Measurements from ENCODE around the gene HSPA1L. TPM values are rescaled to one million over a fixed set of nuclear protein-coding genes. Genes with fewer than 3 reads are reported as not detected.

The HSPA1L gene
- total RNA-seq, 1 experiment from 2014 or later: 0.12 TPM

- no peak for DNase-seq (ENCODE audit: low read depth, low spot score)
- no TSS peak for BruUV-seq (replicated peaks)
- CTCF ChIA-PET: interaction anchor here (0.6 to 1.4 kb wide), 5 partner anchors 16 to 88 kb away, joined by 3 to 11 read pairs (median 3); partner anchors contain the start of gene NEU1
- Histone ChIP-seq H3K79me2 (ENCODE audit: insufficient read depth, low read length) (no peaks in the 10 kb centered on the region), H4K20me1 (ENCODE audit: insufficient read depth) (no peaks in the 10 kb centered on the region), H3K4me3 (replicated peaks in 1 of 2; ENCODE audit: low read depth in 1 of 2, low read length in 2 of 2) (peak overlapping the region in 1 of 2 experiments; percentile 19; a peak in 3 of 4 replicates), H2AFZ (ENCODE audit: low read depth, low read length, poor library complexity, severe bottlenecking) (no peak overlapping the region), H3K36me3 (ENCODE audit: control insufficient read depth in 1 of 2, insufficient read depth in 2 of 2, low read length in 2 of 2) (peaks cover 0 to 14% of the 10 kb centered on the region in 2 experiments; a peak in 1 of 4 replicates), H3K27ac (ENCODE audit: low read depth, low read length) (peak overlapping the region; percentile 79), H3K9ac (ENCODE audit: low read length) (peak overlapping the region; percentile 64), H3K4me1 (ENCODE audit: control insufficient read depth in 1 of 2, insufficient read depth in 2 of 2, low read length in 2 of 2) (peaks cover 44 to 67% of the 10 kb centered on the region in 2 experiments), H3K27me3 (ENCODE audit: insufficient read depth, low read length) (no peaks in the 10 kb centered on the region), H3K4me2 (ENCODE audit: low read length) (peak overlapping the region; percentile 79), H3K9me3 (ENCODE audit: control insufficient read depth in 1 of 2, insufficient read depth in 1 of 2, low read depth in 1 of 2, low read length in 2 of 2) (no peaks in the 10 kb centered on the region), H3K9me2 (ENCODE audit: insufficient read depth) (no peaks in the 10 kb centered on the region)
- POLR2A ChIA-PET: interaction anchor here (0.8 to 4.8 kb wide), 8 partner anchors 9 to 87 kb away, joined by 3 to 47 read pairs (median 4); partner anchors contain the start of genes HSPA1B and NEU1
- peak; percentile 61 for ATAC-seq
- intact Hi-C loops (cut with micrococcal nuclease): no loop called here
- RAD21 ChIA-PET (ENCODE audit: low non-redundant PET in 1 of 2, low total read pairs in 2 of 2, uncharacterized antibody in 2 of 2, unreplicated experiment in 2 of 2): interaction anchor here in 1 of 2 experiments (0.7 to 1.1 kb wide), 3 partner anchors 18 to 40 kb away, joined by 3 to 5 read pairs (median 4); no protein-coding TSS in a partner anchor
- no peak for TF ChIP-seq TCF7L2 (IDR thresholded peaks at IDR 0.05; ENCODE audit: borderline replicate concordance, extremely low read depth, insufficient read depth, insufficient read length)
- TF ChIP-seq CTCF (IDR thresholded peaks at IDR 0.05 in 2 of 3, conservative IDR thresholded peaks at IDR 0.05 in 1 of 3; ENCODE audit: borderline replicate concordance in 1 of 3, insufficient read depth in 1 of 3, low read depth in 2 of 3, low read length in 2 of 3): 0 out of 6 replicates have a peak, but pooled peaks of 2 of the 3 experiments have one; percentile 5 to 24
- TF ChIP-seq POLR2AphosphoS5 (IDR thresholded peaks at IDR 0.05; ENCODE audit: low read depth, low read length): peak; percentile 44
Measured at GRCh38 chr6:31775184-31775583, 39.9 kb downstream of the HSPA1L start.

- Histone ChIP-seq H3K4me3 (replicated peaks in 1 of 2; ENCODE audit: low read depth in 1 of 2, low read length in 2 of 2) (no peak overlapping the region), H3K79me2 (ENCODE audit: insufficient read depth, low read length) (no peaks in the 10 kb centered on the region), H3K4me1 (ENCODE audit: control insufficient read depth in 1 of 2, insufficient read depth in 2 of 2, low read length in 2 of 2) (peaks cover 36 to 59% of the 10 kb centered on the region in 2 experiments), H3K27me3 (ENCODE audit: insufficient read depth, low read length) (no peaks in the 10 kb centered on the region), H3K36me3 (ENCODE audit: control insufficient read depth in 1 of 2, insufficient read depth in 2 of 2, low read length in 2 of 2) (no peaks in the 10 kb centered on the region), H2AFZ (ENCODE audit: low read depth, low read length, poor library complexity, severe bottlenecking) (no peak overlapping the region), H3K9ac (ENCODE audit: low read length) (no peak overlapping the region), H3K9me2 (ENCODE audit: insufficient read depth) (no peaks in the 10 kb centered on the region), H3K27ac (ENCODE audit: low read depth, low read length) (no peak overlapping the region), H4K20me1 (ENCODE audit: insufficient read depth) (no peaks in the 10 kb centered on the region), H3K9me3 (ENCODE audit: control insufficient read depth in 1 of 2, insufficient read depth in 1 of 2, low read depth in 1 of 2, low read length in 2 of 2) (no peaks in the 10 kb centered on the region), H3K4me2 (ENCODE audit: low read length) (no peak overlapping the region)
- DNase-seq (ENCODE audit: low read depth, low spot score) (no peak), ATAC-seq (no peak)
- intact Hi-C loops (cut with micrococcal nuclease): loop anchor here (1.0 to 5.0 kb wide), 3 partner anchors 55 to 1025 kb away; partner anchors contain the start of gene HSPA1B
- POLR2A ChIA-PET: interaction anchor here (0.7 to 4.8 kb wide), 3 partner anchors 25 to 58 kb away, joined by 4 to 47 read pairs (median 7); partner anchors contain the start of gene HSPA1B
- CTCF ChIA-PET: interaction anchor here (0.6 to 2.0 kb wide), 3 partner anchors 20 to 813 kb away, joined by 3 to 7 read pairs (median 3); no protein-coding TSS in a partner anchor
- no TSS peak for BruUV-seq (replicated peaks)
- no peak for TF ChIP-seq SIN3A (IDR thresholded peaks at IDR 0.05; ENCODE audit: low read depth)
- TF ChIP-seq CTCF (IDR thresholded peaks at IDR 0.05 in 2 of 3, conservative IDR thresholded peaks at IDR 0.05 in 1 of 3; ENCODE audit: borderline replicate concordance in 1 of 3, insufficient read depth in 1 of 3, low read depth in 2 of 3, low read length in 2 of 3): no peak
- TF ChIP-seq REST (IDR thresholded peaks at IDR 0.05; ENCODE audit: low read depth): no peak
- RAD21 ChIA-PET (ENCODE audit: low non-redundant PET in 1 of 2, low total read pairs in 2 of 2, uncharacterized antibody in 2 of 2, unreplicated experiment in 2 of 2): interaction anchor here in 1 of 2 experiments (0.6 to 1.4 kb wide), 3 partner anchors 58 to 180 kb away, joined by 3 to 5 read pairs (median 3); no protein-coding TSS in a partner anchor
Measured at GRCh38 chr6:31771992-31772358, 43.1 kb downstream of the HSPA1L start.
